ENCODE results near the gene TCN2. TPM values are rescaled to one million over a fixed set of nuclear protein-coding genes. Genes with fewer than 3 reads are reported as not detected.
"Not testable (repeated sequence)": the region's sequence is repeated elsewhere in the genome, so short reads cannot be mapped to it uniquely, and the experiment has no call there.

The TCN2 gene
- total RNA-seq, 1 donor from 2014 or later, result 1.1 TPM

GRCh38 chr22:30582788-30583545 lies 24.0 kb upstream of the TCN2 start:
- FAIRE-seq, result no peak
- no peak for DNase-seq (ENCODE audit: low read depth)
- no peaks in the 10 kb centered on the region for H3K27me3 ChIP-seq (ENCODE audit: control insufficient read depth, insufficient read depth, low read length)
- TF ChIP-seq CTCF (IDR thresholded peaks at IDR 0.05; ENCODE audit: insufficient read depth, low read length, severe bottlenecking), result no peak
- peaks cover 63% of the 10 kb centered on the region for H3K36me3 ChIP-seq (ENCODE audit: control insufficient read depth, insufficient read depth, low read length)
- H3K4me3 ChIP-seq (ENCODE audit: low read depth, low read length), result no peak overlapping the region

GRCh38 chr22:30584441-30584840 lies 22.5 kb upstream of the TCN2 start:
- TF ChIP-seq CTCF (IDR thresholded peaks at IDR 0.05; ENCODE audit: insufficient read depth, low read length, severe bottlenecking), result no peak
- peaks cover 61% of the 10 kb centered on the region for H3K36me3 ChIP-seq (ENCODE audit: control insufficient read depth, insufficient read depth, low read length)
- H3K27me3 ChIP-seq (ENCODE audit: control insufficient read depth, insufficient read depth, low read length), result no peaks in the 10 kb centered on the region
- H3K4me3 ChIP-seq (ENCODE audit: low read depth, low read length), result no peak overlapping the region
- FAIRE-seq (no peak), DNase-seq (ENCODE audit: low read depth) (no peak)

- no peak for TF ChIP-seq CTCF (IDR thresholded peaks at IDR 0.05; ENCODE audit: insufficient read depth, low read length, severe bottlenecking)
- Histone ChIP-seq H3K4me3 (ENCODE audit: low read depth, low read length) (no peak overlapping the region), H3K36me3 (ENCODE audit: control insufficient read depth, insufficient read depth, low read length) (peaks cover 44% of the 10 kb centered on the region), H3K27me3 (ENCODE audit: control insufficient read depth, insufficient read depth, low read length) (no peaks in the 10 kb centered on the region)
- FAIRE-seq (no peak), DNase-seq (ENCODE audit: low read depth) (no peak)
Observed at GRCh38 chr22:30586414-30586813, 20.6 kb upstream of the TCN2 start.

- FAIRE-seq, result no peak
Observed at GRCh38 chr22:30591191-30591587, 15.8 kb upstream of the TCN2 start.

GRCh38 chr22:30591588-30592359 lies 15.2 kb upstream of the TCN2 start, which contains the start of gene PES1:
TSS of gene PES1 (minus strand) at chr22:30591910. CDS start at chr22:30591833, 77 bp downstream.
- peak; percentile 99 for FAIRE-seq
- Histone ChIP-seq H3K36me3 (ENCODE audit: control insufficient read depth, insufficient read depth, low read length) (peaks cover 16% of the 10 kb centered on the region), H3K27me3 (ENCODE audit: control insufficient read depth, insufficient read depth, low read length) (peaks cover 2% of the 10 kb centered on the region), H3K4me3 (ENCODE audit: low read depth, low read length) (peak within 1 kb of the TSS; percentile 89)
- peak; percentile 93 for DNase-seq (ENCODE audit: low read depth)
- no peak for TF ChIP-seq CTCF (IDR thresholded peaks at IDR 0.05; ENCODE audit: insufficient read depth, low read length, severe bottlenecking)

More at GRCh38 chr22:30591191-30591587, 15.8 kb upstream of the TCN2 start:
- peak; percentile 29 for DNase-seq (ENCODE audit: low read depth)
- Histone ChIP-seq H3K36me3 (ENCODE audit: control insufficient read depth, insufficient read depth, low read length) (peaks cover 18% of the 10 kb centered on the region), H3K27me3 (ENCODE audit: control insufficient read depth, insufficient read depth, low read length) (peaks cover 2% of the 10 kb centered on the region), H3K4me3 (ENCODE audit: low read depth, low read length) (peak overlapping the region; percentile 89)
- no peak for TF ChIP-seq CTCF (IDR thresholded peaks at IDR 0.05; ENCODE audit: insufficient read depth, low read length, severe bottlenecking)

- H3K27me3 ChIP-seq (ENCODE audit: control insufficient read depth, insufficient read depth, low read length); FAIRE-seq; DNase-seq (ENCODE audit: low read depth); H3K4me3 ChIP-seq (ENCODE audit: low read depth, low read length): not testable (repeated sequence)
- peaks cover 11% of the 10 kb centered on the region for H3K36me3 ChIP-seq (ENCODE audit: control insufficient read depth, insufficient read depth, low read length)
Observed at GRCh38 chr22:30592360-30592713, 14.6 kb upstream of the TCN2 start.

All from bronchial epithelial cell (primary cell).